Activated gamma-delta T cell treated with anti-CD3 and anti-CD28 coated beads, Interleukin-2, amount 50 U/mL, for 16 hours (primary cell): ENCODE data around the gene PRRC2A.

Experiments used
- DNase-seq: peaks from one replicate; pipeline ENCODE4 v3.0.0-alpha.2; 2020; ENCODE audit warnings: low read depth

PRRC2A gene

GRCh38 chr6:31666337-31666965 lies 45.9 kb downstream of the PRRC2A start:
- no peak for DNase-seq

- DNase-seq = no peak
Measured at GRCh38 chr6:31669676-31670075, 49.2 kb downstream of the PRRC2A start, which contains the start of gene LY6G5B. LY6G5B (plus strand) TSS chr6:31669976; CDS start chr6:31670951, 975 bp downstream.

- DNase-seq = no peak
Measured at GRCh38 chr6:31676322-31676903, 55.9 kb downstream of the PRRC2A start.

GRCh38 chr6:31676904-31677303 lies 56.4 kb downstream of the PRRC2A start:
- DNase-seq = no peak

GRCh38 chr6:31677955-31678354 lies 57.4 kb downstream of the PRRC2A start:
- DNase-seq = no peak

GRCh38 chr6:31680226-31681134 lies 60.0 kb downstream of the PRRC2A start, which contains the start of gene LY6G5C:
LY6G5C (minus strand) TSS chr6:31681067; CDS start chr6:31680373, 694 bp downstream.
- peak; percentile 45 for DNase-seq

GRCh38 chr6:31681135-31681671 lies 60.7 kb downstream of the PRRC2A start:
- no peak for DNase-seq

GRCh38 chr6:31683591-31683990 lies 63.1 kb downstream of the PRRC2A start:
- no peak for DNase-seq

GRCh38 chr6:31686483-31686882 lies 66.0 kb downstream of the PRRC2A start:
- no peak for DNase-seq

- DNase-seq = no peak
Measured at GRCh38 chr6:31687321-31687720, 66.8 kb downstream of the PRRC2A start.
